Measurements from ENCODE around the gene SLC16A3. TPM values are rescaled to one million over a fixed set of nuclear protein-coding genes. Genes with fewer than 3 reads are reported as not detected.
A peak's percentile ranks its signal among the peaks of the same experiment; 100 is the strongest.

The SLC16A3 gene
- total and polyA plus RNA-seq, 2 of the 8 experiments (the other 6 are each of a cell fraction or from before 2014, with no cell fraction given) = 3.8 to 8.7 TPM

- H4K5ac ChIP-seq (ENCODE audit: insufficient read length, low read depth, low read length) = no peak overlapping the region
- no peak overlapping the region for H2BK120ac ChIP-seq (replicated peaks; ENCODE audit: low read depth, low read length)
- H3K27me3 ChIP-seq (replicated peaks in 1 of 4; ENCODE audit: control insufficient read depth in 3 of 4, extremely low read depth in 1 of 4, insufficient read depth in 3 of 4, low read length in 3 of 4) = peaks cover 0 to 5% (median 5%) of the 10 kb centered on the region in 4 experiments; a peak in 3 of 7 replicates
- no peak overlapping the region for H2AFZ ChIP-seq (ENCODE audit: low read length)
- peak overlapping the region; percentile 77; the same call in 1 of the 2 replicates for H2AK5ac ChIP-seq (ENCODE audit: low read depth, low read length)
- ChIA-PET POLR2A (ENCODE audit: partially characterized antibody) (interaction anchor here (0.7 to 6.4 kb wide), 16 partner anchors 9 to 146 kb away, joined by 3 to 41 read pairs (median 4); partner anchors contain the start of genes CCDC57, HEXD and OGFOD3), CTCF (ENCODE audit: partially characterized antibody) (no interaction called here)
- WGBS, 2 experiments (ENCODE audit: extremely low coverage in 1 of 2, insufficient coverage in 1 of 2, insufficient read length in 1 of 2, insufficient replicate concordance in 2 of 2, low coverage in 1 of 2, low lambda C conversion rate in 2 of 2, missing lambda C conversion rate in 1 of 2) = 1% methylated on average over 15 of the region's 57 CpGs; no CpG with 5 or more reads in 1 of the 2 experiments
- no peak overlapping the region for H3K14ac ChIP-seq (ENCODE audit: insufficient read length)
- no peak overlapping the region for H2BK20ac ChIP-seq (ENCODE audit: low read length)
- no peak for FAIRE-seq
- H3K9me3 ChIP-seq (ENCODE audit: insufficient read depth in 2 of 2, low read depth in 1 of 2, low read length in 1 of 2) = no peaks in the 10 kb centered on the region
- no peak overlapping the region for H2BK15ac ChIP-seq (ENCODE audit: low read length)
- H3K4ac ChIP-seq (replicated peaks; ENCODE audit: insufficient read length, low read depth, low read length) = no peak overlapping the region
- H3K23me2 ChIP-seq (ENCODE audit: low read depth, low read length) = peaks cover 6% of the 10 kb centered on the region
- H3K27ac ChIP-seq (ENCODE audit: low read depth, low read length) = peak overlapping the region; percentile 95; the same call in 1 of the 2 replicates
- peak overlapping the region; percentile 85 to 91 (median 90) for H3K9ac ChIP-seq (replicated peaks in 1 of 4; ENCODE audit: extremely low read depth in 1 of 4, low read depth in 3 of 4, low read length in 3 of 4)
- TF ChIP-seq SAP30 (IDR thresholded peaks at IDR 0.05; ENCODE audit: insufficient read depth, insufficient replicate concordance, low read length) (peak; percentile 84), ATF3 (IDR thresholded peaks at IDR 0.05; ENCODE audit: insufficient read depth, low read depth, low read length) (no peak), RBBP5 (IDR thresholded peaks at IDR 0.05; ENCODE audit: borderline replicate concordance, low read depth, low read length) (0 out of 2 replicates have a peak, but pooled peaks have one; percentile 3), JUN (IDR thresholded peaks at IDR 0.05; ENCODE audit: low read depth, low read length) (no peak), POLR2AphosphoS5 (IDR thresholded peaks at IDR 0.05; ENCODE audit: low read depth, low read length) (peak; percentile 57; the same call in 1 of the 2 replicates)
- peaks cover 3 to 23% (median 5%) of the 10 kb centered on the region in 4 experiments; a peak in 3 of 8 replicates for H3K36me3 ChIP-seq (ENCODE audit: control insufficient read depth in 2 of 4, insufficient read depth in 4 of 4, low read length in 3 of 4)
- H2BK5ac ChIP-seq (ENCODE audit: low read depth, low read length) = peak overlapping the region; percentile 95
- peaks cover 17% of the 10 kb centered on the region for H3K79me1 ChIP-seq (ENCODE audit: low read depth, low read length)
- H2BK12ac ChIP-seq (ENCODE audit: low read depth, low read length) = no peak overlapping the region
- no peak overlapping the region for H3K56ac ChIP-seq (replicated peaks; ENCODE audit: insufficient read length, low read depth, low read length)
- H4K20me1 ChIP-seq (replicated peaks in 1 of 2; ENCODE audit: control insufficient read depth in 1 of 2, insufficient read depth in 2 of 2, low read length in 2 of 2) = peaks cover 34 to 37% of the 10 kb centered on the region in 2 experiments
- H4K8ac ChIP-seq (ENCODE audit: extremely low read depth, insufficient read depth, low read length) = peak overlapping the region; percentile 99; the same call in 1 of the 2 replicates
- H4K91ac ChIP-seq (replicated peaks; ENCODE audit: insufficient read length, low read length) = peak overlapping the region; percentile 57
- peak overlapping the region; percentile 71 to 75 for H3K4me2 ChIP-seq (ENCODE audit: insufficient read depth in 1 of 2, low read depth in 2 of 2, low read length in 2 of 2)
- DNase-seq (ENCODE audit: low read depth in 1 of 2, low spot score in 2 of 2) = no peak
- H3K23ac ChIP-seq (ENCODE audit: insufficient read length) = no peak overlapping the region
- peaks cover 46 to 50% of the 10 kb centered on the region in 2 experiments for H3K79me2 ChIP-seq (ENCODE audit: control insufficient read depth in 1 of 2, insufficient read depth in 2 of 2, low read length in 2 of 2)
- no peak overlapping the region for H3K18ac ChIP-seq (ENCODE audit: extremely low read depth, low read length)
- H3K4me3 ChIP-seq (ENCODE audit: extremely low read depth in 1 of 4, insufficient read depth in 2 of 4, low read depth in 3 of 4, low read length in 4 of 4) = peak overlapping the region; percentile 84 to 95 (median 89)
- H3K4me1 ChIP-seq (replicated peaks in 1 of 4; ENCODE audit: control insufficient read depth in 3 of 4, insufficient read depth in 4 of 4, low read length in 3 of 4) = peaks cover 0 to 30% (median 7%) of the 10 kb centered on the region in 4 experiments; a peak in 6 of 7 replicates
Measured at GRCh38 chr17:82272495-82273326, 43.9 kb downstream of the SLC16A3 start.

Measured in H1 (cell line).